T-helper 1 cell treated with Interleukin-12 subunit alpha and Interleukin-12 subunit beta and Interleukin-4 antibody, amounts not matched to agents 30 μg/mL and 1 μg/mL, for 36 hours (primary cell): ENCODE data around the gene CCNDBP1.
A peak's percentile ranks its signal among the peaks of the same experiment; 100 is the strongest.
"Not testable (repeated sequence)": the region's sequence is repeated elsewhere in the genome, so short reads cannot be mapped to it uniquely, and the experiment has no call there.

Source experiments
- H3K27ac Mint-ChIP-seq: one replicate; pipeline ENCODE4 v1.8.0; 2021; ENCODE audit warnings: mild to moderate bottlenecking, mixed read lengths
- H3K27me3 Mint-ChIP-seq: one replicate; pipeline ENCODE4 v1.8.0; 2021; ENCODE audit warnings: low read depth, mixed read lengths
- H3K36me3 Mint-ChIP-seq: one replicate; pipeline ENCODE4 v1.8.0; 2021; ENCODE audit warnings: low read depth, mixed read lengths
- H3K4me1 Mint-ChIP-seq: one replicate; pipeline ENCODE4 v1.8.0; 2021; ENCODE audit warnings: low read depth, mixed read lengths
- H3K4me3 Mint-ChIP-seq: one replicate; pipeline ENCODE4 v1.8.0; 2021; ENCODE audit warnings: mild to moderate bottlenecking, moderate library complexity, mixed read lengths
- H3K9me3 Mint-ChIP-seq: one replicate; pipeline ENCODE4 v1.8.0; 2021; ENCODE audit warnings: mixed read lengths

Gene CCNDBP1, protein sequence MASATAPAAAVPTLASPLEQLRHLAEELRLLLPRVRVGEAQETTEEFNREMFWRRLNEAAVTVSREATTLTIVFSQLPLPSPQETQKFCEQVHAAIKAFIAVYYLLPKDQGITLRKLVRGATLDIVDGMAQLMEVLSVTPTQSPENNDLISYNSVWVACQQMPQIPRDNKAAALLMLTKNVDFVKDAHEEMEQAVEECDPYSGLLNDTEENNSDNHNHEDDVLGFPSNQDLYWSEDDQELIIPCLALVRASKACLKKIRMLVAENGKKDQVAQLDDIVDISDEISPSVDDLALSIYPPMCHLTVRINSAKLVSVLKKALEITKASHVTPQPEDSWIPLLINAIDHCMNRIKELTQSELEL

GRCh38 chr15:43185157-43186002, at the start of gene CCNDBP1:
Gene CCNDBP1, plus strand, starts transcription at chr15:43185403. Its CDS starts 96 bp downstream, at chr15:43185499.
- Mint-ChIP-seq H3K27ac (peak within 1 kb of the TSS; percentile 95), H3K4me1 (peaks cover 20% of the 10 kb centered on the region), H3K27me3 (no peaks in the 10 kb centered on the region), H3K36me3 (peaks cover 27% of the 10 kb centered on the region), H3K9me3 (no peaks in the 10 kb centered on the region), H3K4me3 (peak within 1 kb of the TSS; percentile 95)

DNA sequence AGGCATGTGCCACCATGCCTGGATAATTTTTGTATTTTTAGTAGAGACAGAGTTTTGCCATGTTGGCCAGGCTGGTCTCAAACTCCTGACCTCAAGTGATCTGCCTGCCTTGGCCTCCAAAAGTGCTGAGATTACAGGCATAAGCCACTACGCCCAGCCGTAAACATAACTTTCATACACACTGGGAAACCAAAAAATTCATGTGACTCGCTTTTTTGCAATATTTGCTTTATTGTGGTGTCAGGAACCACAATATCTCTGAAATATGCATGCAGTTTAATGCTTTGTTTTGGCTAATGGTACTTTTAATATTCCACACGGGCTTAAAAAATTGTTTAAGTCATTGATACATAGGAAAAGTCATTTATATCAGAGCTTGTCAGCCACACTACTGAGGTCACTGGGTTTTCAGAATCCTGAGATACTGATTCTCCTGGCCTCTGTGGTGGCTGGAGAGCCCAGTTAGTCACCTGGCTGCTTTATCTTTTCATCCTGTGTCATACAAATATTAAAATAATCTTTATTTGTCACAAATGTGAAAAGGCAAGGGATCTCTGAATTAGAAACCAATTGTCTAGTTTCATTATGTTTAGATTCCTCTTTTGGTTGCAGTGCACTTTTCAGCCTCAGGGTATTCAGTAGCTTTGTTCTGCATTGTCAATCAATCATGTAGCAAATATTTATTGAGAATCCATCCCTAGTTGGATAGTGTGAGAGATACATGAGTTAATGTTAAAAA, 41.8 kb upstream of the CCNDBP1 start:
- H3K4me3 Mint-ChIP-seq, result no peak overlapping the region
- H3K36me3 Mint-ChIP-seq, result peaks cover 50% of the 10 kb centered on the region

DNA sequence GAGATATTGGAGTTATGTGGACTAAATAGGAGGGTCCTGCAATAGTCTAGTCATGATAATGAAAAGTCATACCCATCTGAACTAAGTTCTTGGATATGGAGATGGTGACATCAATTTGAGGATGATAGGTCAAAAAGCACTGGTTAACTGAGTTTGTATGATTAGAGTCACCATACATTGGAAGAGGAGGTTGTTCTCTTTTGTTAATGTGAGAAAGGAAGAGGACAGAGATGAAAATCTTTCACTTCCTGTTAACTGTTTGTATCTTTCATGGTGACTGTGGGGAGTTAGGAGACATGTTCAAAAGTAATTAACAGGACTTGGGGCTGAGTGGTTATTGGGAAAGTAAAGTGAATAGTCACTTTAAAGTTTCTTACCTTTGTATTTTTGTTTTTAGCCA, 40.7 kb upstream of the CCNDBP1 start:
- Mint-ChIP-seq H3K9me3 (no peaks in the 10 kb centered on the region), H3K36me3 (peaks cover 47% of the 10 kb centered on the region), H3K27me3 (no peaks in the 10 kb centered on the region), H3K4me3 (peak overlapping the region; percentile 3), H3K27ac (no peak overlapping the region), H3K4me1 (peaks cover 12% of the 10 kb centered on the region)

More for the DNA sequence above, 41.8 kb upstream of the CCNDBP1 start:
- Mint-ChIP-seq H3K27me3 (no peaks in the 10 kb centered on the region), H3K9me3 (no peaks in the 10 kb centered on the region), H3K27ac (peak overlapping the region; percentile 52), H3K4me1 (peaks cover 18% of the 10 kb centered on the region)

GRCh38 chr15:43146184-43146583, 39.0 kb upstream of the CCNDBP1 start:
- Mint-ChIP-seq H3K4me3 (no peak overlapping the region), H3K4me1 (peaks cover 12% of the 10 kb centered on the region), H3K36me3 (peaks cover 38% of the 10 kb centered on the region), H3K27me3 (no peaks in the 10 kb centered on the region), H3K9me3 (no peaks in the 10 kb centered on the region), H3K27ac (no peak overlapping the region)

GRCh38 chr15:43150191-43150929, 34.8 kb upstream of the CCNDBP1 start:
- Mint-ChIP-seq H3K4me1 (peaks cover 13% of the 10 kb centered on the region), H3K4me3 (no peak overlapping the region), H3K9me3 (no peaks in the 10 kb centered on the region), H3K36me3 (peaks cover 38% of the 10 kb centered on the region), H3K27ac (no peak overlapping the region), H3K27me3 (no peaks in the 10 kb centered on the region)

DNA sequence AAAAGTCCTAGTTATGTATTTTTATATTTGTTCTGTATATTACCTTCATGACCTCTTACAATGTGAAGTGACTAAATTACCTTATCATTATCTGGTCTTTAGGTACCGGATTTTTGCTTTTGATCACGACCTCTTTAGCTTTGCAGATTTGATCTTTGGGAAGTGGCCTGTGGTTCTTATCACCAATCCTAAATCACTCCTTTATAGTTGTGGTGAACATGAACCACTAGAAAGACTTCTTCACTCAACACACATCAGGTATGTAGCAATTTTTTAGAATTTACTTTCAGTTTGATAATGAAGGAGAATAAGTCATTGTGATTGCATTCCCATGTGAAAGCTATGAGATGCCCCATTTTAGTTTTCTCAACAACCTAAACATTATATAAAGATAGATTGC, 33.5 kb upstream of the CCNDBP1 start:
- H3K9me3 Mint-ChIP-seq, result no peaks in the 10 kb centered on the region
- no peaks in the 10 kb centered on the region for H3K27me3 Mint-ChIP-seq
- peak overlapping the region; percentile 56 for H3K4me3 Mint-ChIP-seq
- peaks cover 39% of the 10 kb centered on the region for H3K36me3 Mint-ChIP-seq
- H3K27ac Mint-ChIP-seq, result peak overlapping the region; percentile 15
- peaks cover 14% of the 10 kb centered on the region for H3K4me1 Mint-ChIP-seq

DNA sequence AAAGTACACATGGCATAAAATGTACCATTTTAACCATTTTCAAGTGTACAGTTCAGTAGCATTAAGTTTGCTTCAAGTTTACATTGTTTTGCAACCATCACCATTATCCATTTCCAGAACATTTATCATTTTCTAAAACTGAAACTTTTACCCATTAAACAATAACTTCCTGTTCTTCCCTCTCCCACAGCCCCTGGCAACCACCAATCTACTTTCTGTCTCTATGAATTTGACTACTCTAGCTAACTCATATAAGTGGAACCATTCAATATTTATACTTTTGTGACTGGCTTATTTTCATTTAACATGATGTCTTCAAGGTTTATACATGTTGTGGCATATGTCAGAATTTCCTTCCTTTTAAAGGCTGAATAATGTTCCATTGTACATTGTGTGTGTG, 31.9 kb upstream of the CCNDBP1 start:
- Mint-ChIP-seq H3K36me3 (peaks cover 45% of the 10 kb centered on the region), H3K27ac (no peak overlapping the region), H3K27me3 (no peaks in the 10 kb centered on the region), H3K9me3 (no peaks in the 10 kb centered on the region), H3K4me3 (no peak overlapping the region), H3K4me1 (peaks cover 19% of the 10 kb centered on the region)

DNA sequence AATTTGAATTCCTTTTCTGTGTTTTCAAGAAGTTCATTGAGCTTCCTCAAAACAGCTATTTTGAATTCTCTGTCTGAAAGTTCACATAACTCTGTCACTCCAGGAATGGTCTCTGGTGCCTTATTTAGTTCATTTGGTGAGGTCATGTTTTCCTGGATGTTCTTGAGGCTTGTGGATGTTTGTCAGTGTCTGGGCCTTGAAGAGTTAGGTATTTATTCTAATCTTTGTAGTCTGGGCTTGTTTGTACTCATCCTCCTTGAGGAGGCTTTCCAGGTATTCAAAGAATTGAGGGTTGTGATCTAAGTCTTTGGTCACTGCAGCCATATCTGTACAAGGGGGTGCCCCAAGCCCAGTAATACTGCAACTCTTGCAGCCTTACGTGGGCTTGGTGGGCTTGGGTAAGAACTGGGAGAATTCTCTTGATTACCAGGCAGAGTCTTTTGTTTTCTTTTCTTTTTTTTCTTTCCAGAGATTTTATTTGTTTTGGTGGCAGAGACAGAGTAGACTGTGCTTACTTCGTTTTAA, 19.3 kb upstream of the CCNDBP1 start:
- H3K27ac Mint-ChIP-seq, result no peak overlapping the region
- no peaks in the 10 kb centered on the region for H3K9me3 Mint-ChIP-seq
- H3K36me3 Mint-ChIP-seq, result peaks cover 29% of the 10 kb centered on the region
- H3K4me1 Mint-ChIP-seq, result peaks cover 6% of the 10 kb centered on the region
- no peak overlapping the region for H3K4me3 Mint-ChIP-seq
- no peaks in the 10 kb centered on the region for H3K27me3 Mint-ChIP-seq

GRCh38 chr15:43167261-43167660, 17.9 kb upstream of the CCNDBP1 start:
- H3K9me3 Mint-ChIP-seq, H3K4me3 Mint-ChIP-seq, H3K27ac Mint-ChIP-seq, H3K4me1 Mint-ChIP-seq, H3K27me3 Mint-ChIP-seq: not testable (repeated sequence)
- peaks cover 27% of the 10 kb centered on the region for H3K36me3 Mint-ChIP-seq

GRCh38 chr15:43168192-43169107, 16.8 kb upstream of the CCNDBP1 start:
- H3K4me3 Mint-ChIP-seq, result no peak overlapping the region
- no peaks in the 10 kb centered on the region for H3K9me3 Mint-ChIP-seq
- H3K27me3 Mint-ChIP-seq, result no peaks in the 10 kb centered on the region
- H3K36me3 Mint-ChIP-seq, result peaks cover 32% of the 10 kb centered on the region
- no peak overlapping the region for H3K27ac Mint-ChIP-seq
- peaks cover 6% of the 10 kb centered on the region for H3K4me1 Mint-ChIP-seq

DNA sequence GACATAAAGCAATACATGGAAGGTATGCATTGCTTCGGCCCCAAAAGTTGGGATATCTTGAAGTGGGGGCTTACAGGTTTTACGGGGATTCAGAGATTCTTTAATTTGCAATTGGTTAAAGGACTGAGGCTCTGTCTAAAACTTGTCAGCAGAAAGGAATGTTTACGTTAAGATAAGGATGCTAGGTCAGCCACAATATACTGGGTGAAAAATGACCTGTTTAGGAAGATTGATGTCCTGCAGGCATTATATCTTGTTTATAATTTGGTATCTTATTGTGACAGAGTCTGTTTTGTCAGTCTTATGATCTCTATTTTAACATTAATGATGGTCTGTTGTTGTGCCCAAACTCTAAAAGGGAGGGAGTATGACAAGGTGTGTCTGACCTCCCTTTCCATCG, 15.3 kb upstream of the CCNDBP1 start:
- H3K36me3 Mint-ChIP-seq, result peaks cover 34% of the 10 kb centered on the region
- H3K4me3 Mint-ChIP-seq, result no peak overlapping the region
- H3K27me3 Mint-ChIP-seq, result no peaks in the 10 kb centered on the region
- H3K9me3 Mint-ChIP-seq, result no peaks in the 10 kb centered on the region
- H3K4me1 Mint-ChIP-seq, result peaks cover 6% of the 10 kb centered on the region
- no peak overlapping the region for H3K27ac Mint-ChIP-seq

DNA sequence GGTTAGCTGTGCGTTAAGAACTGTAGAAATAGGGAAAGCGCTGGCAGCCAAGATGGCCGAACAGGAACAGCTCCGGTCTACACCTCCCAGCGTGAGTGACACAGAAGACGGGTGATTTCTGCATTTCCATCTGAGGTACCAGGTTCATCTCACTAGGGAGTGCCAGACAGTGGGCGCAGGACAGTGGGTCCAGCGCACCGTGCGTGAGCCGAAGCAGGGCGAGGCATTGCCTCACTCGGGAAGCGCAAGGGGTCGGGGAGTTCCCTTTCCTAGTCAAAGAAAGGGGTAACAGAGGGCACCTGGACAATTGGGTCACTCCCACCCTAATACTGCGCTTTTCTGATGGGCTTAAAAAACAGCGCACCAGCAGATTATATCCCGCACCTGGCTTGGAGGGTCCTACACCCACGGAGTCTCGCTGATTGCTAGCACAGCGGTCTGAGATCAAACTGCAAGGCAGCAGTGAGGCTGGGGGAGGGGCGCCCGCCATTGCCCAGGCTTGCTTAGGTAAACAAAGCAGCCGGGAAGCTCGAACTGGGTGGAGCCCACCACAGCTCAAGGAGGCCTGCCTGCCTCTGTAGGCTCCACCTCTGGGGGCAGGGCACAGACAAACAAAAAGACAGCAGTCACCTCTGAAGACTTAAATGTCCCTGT, 9.4 kb upstream of the CCNDBP1 start:
- H3K27ac Mint-ChIP-seq, H3K9me3 Mint-ChIP-seq, H3K4me1 Mint-ChIP-seq, H3K4me3 Mint-ChIP-seq, H3K27me3 Mint-ChIP-seq: not testable (repeated sequence)
- H3K36me3 Mint-ChIP-seq, result peaks cover 41% of the 10 kb centered on the region

DNA sequence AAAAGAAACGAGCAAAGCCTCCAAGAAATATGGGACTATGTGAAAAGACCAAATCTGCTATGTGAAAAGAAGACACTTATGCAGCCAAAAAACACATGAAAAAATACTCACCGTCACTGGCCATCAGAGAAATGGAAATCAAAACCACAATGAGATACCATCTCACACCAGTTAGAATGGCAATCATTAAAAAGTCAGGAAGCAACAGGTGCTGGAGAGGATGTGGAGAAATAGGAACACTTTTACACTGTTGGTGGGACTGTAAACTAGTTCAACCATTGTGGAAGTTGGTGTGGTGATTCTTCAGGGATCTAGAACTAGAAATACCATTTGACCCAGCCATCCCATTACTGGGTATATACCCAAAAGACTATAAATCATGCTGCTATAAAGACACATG, 8.1 kb upstream of the CCNDBP1 start:
- H3K9me3 Mint-ChIP-seq, H3K4me1 Mint-ChIP-seq, H3K4me3 Mint-ChIP-seq, H3K27ac Mint-ChIP-seq, H3K27me3 Mint-ChIP-seq: not testable (repeated sequence)
- H3K36me3 Mint-ChIP-seq, result peaks cover 45% of the 10 kb centered on the region
